Measurements from ENCODE around the gene ACIN1.
"Not testable (repeated sequence)": the region's sequence is repeated elsewhere in the genome, so short reads cannot be mapped to it uniquely, and the experiment has no call there.

ACIN1 gene

GRCh38 chr14:23124337-23124954 is 29.5 kb upstream of the ACIN1 start:
- DNase-seq: no peak

- DNase-seq: no peak
Measured at GRCh38 chr14:23123419-23123818, 28.5 kb upstream of the ACIN1 start.

- no peak for DNase-seq
Measured at GRCh38 chr14:23122086-23122485, 27.1 kb upstream of the ACIN1 start.

GRCh38 chr14:23121361-23121771 is 26.4 kb upstream of the ACIN1 start:
- DNase-seq: no peak

DNA sequence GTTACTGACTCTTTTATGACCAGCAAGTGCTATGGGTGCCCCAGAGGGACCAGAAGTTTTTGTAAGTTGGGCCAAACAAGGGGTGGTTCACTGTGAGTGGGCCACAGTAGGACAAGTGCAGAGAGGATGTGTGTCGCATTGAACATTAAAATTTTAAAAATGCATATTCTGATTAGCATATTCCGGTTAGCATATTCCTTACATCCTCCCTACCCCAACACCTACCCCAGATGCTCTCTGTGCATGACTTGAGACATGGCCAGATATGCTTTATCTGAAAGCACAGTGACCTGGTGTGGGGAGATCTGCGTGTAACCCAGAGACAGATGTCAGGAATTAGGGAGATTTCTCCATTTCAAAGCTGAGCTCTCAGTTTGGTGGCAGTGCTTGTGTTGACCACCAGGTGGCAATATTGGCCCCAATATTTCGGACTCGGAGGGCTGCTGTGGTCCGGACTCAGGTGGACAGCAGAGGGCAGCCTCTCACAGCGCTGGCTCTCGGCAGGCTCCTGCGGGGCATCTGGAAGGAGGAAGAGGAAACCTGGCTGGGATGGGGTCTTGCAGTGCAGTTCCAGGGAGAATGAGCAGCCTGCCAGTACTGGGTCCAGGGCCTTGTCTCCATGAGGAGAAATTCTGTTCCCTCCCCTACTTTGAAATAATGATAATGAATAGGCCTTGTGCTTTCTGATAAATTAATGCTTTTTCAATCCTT is 25.8 kb upstream of the ACIN1 start:
- DNase-seq: peak; percentile 73

GRCh38 chr14:23119363-23120327 is 24.7 kb upstream of the ACIN1 start:
- no peak for DNase-seq

- no peak for DNase-seq
Measured at GRCh38 chr14:23118506-23119362, 23.8 kb upstream of the ACIN1 start, which contains the start of gene CEBPE. TSS of gene CEBPE (minus strand) at chr14:23119255. CDS start at chr14:23119091, 164 bp downstream.

DNA sequence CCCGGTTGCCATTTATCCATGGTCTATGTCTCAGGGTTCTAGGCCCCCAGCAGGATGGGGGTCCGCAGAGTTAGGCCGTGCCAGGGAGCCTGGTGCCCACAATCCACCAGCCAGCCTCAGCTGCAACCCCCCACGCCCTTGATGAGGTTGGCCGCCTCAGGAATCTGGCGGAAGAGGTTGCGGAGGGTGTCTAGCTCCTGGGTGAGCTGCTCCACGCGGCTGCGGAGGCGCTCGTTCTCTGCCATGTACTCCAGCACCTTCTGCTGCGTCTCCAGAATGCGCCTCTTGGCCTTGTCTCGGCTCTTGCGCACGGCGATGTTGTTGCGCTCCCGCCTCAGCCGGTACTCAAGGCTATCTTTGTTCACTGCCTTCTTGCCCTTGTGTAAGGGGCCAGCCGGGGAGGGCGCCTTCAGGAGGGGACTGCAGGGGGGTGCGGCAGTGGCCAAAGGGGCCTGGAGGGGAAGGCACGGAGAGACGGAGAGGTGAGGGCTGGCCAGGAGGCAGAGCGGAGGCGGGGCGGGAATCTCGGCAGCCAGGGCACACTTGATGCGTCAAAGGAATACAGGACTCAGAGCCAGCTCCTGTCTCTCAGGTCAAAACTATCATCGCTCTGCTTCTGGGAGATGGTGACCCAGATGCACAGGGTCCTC is 22.6 kb upstream of the ACIN1 start:
- DNase-seq: no peak

GRCh38 chr14:23115918-23116317 is 21.0 kb upstream of the ACIN1 start:
- no peak for DNase-seq

GRCh38 chr14:23115039-23115731 is 20.2 kb upstream of the ACIN1 start:
- peak; percentile 98 for DNase-seq

DNA sequence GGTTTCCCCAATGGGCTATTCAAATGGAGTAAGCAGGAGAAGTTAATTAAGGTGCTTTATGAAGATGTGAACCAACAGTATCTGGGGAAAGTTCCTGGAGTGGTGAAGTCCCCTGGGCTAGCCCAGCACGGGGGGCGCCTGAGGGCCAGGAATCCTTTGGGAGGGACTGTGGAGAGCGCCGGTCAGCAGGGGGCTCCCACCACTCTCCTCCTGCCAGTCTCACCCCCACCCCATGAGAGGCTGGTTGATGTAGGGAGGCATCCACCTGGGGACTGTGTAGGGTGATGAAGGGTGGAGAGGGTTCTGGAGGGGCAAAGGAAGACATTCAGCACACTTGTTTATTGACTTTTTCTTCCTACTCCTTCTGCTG is 19.7 kb upstream of the ACIN1 start:
- DNase-seq: no peak

DNA sequence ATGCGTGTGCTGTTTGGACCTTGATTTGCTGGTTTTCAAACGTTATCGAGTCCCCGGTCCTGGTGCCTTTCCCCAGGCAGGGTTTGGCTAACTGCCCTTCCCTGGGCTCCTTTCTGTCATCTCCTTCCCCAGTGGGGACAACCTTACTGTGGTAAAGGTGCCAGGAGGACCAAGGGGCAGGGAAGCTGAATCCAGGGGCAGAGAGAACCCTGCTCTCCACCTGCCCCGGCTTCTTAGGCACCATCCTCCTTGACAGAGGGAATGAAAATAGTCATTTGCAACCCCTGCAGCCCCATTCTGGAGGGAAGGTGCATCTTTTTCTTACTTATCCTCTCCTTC is 19.2 kb upstream of the ACIN1 start:
- no peak for DNase-seq

- no peak for DNase-seq
Measured at GRCh38 chr14:23113431-23114119, 18.6 kb upstream of the ACIN1 start.

- no peak for DNase-seq
Measured at GRCh38 chr14:23112359-23113178, 17.6 kb upstream of the ACIN1 start.

- DNase-seq: no peak
Measured at GRCh38 chr14:23110579-23111365, 15.8 kb upstream of the ACIN1 start.

- DNase-seq: no peak
Measured at GRCh38 chr14:23109769-23110168, 14.8 kb upstream of the ACIN1 start.

GRCh38 chr14:23108169-23108568 is 13.2 kb upstream of the ACIN1 start:
- DNase-seq: not testable (repeated sequence)

DNA sequence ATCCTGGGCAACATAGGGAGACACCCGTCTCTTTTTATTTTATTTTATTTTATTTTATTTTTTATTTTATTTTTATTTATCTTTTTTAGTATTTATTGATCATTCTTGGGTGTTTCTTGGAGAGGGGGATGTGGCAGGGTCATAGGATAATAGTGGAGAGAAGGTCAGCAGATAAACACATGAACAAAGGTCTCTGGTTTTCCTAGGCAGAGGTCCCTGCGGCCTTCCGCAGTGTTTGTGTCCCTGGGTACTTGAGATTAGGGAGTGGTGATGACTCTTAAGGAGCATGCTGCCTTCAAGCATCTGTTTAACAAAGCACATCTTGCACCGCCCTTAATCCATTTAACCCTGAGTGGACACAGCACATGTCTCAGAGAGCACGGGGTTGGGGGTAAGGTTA is 12.7 kb upstream of the ACIN1 start:
- DNase-seq: not testable (repeated sequence)

DNA sequence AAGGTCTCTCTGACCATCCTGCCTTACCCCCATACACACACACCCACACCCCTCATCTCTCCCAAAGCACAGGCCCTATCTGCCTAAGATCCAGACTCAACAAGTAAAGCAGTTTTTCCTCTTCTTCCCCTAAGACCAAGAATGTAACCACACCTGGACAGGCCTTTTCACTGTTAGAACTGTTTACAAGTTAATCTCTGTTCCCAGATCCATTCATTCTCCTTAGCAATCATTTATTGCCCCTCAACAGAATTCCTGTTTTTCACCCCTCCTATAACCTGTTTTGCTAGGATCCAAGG is 11.8 kb upstream of the ACIN1 start:
- no peak for DNase-seq

All from HCEC 1CT (cell line).